ENCODE data around the gene SYNPO. TPM values are rescaled to one million over a fixed set of nuclear protein-coding genes. Genes with fewer than 3 reads are reported as not detected.
A peak's percentile ranks its signal among the peaks of the same experiment; 100 is the strongest.

The SYNPO gene
- polyA plus RNA-seq, 1 experiment, result 10.1 TPM

GRCh38 chr5:150619359-150620230, 20.9 kb upstream of the SYNPO start:
- POLR2A ChIA-PET, result interaction anchor here (0.6 to 1.3 kb wide), 8 partner anchors 18 to 1129 kb away, joined by 3 to 7 read pairs (median 3); partner anchors contain the start of genes RBM22 and SYNPO
- Histone ChIP-seq H3K27me3 (ENCODE audit: control insufficient read depth, insufficient read depth, low read length) (no peaks in the 10 kb centered on the region), H3K9me3 (ENCODE audit: control insufficient read depth, insufficient read depth, low read length) (no peaks in the 10 kb centered on the region), H3K4me3 (ENCODE audit: low read depth, low read length) (no peak overlapping the region), H3K27ac (ENCODE audit: low read depth, low read length) (peak overlapping the region; percentile 31)
- peak; percentile 20 for DNase-seq (ENCODE audit: low read depth, low spot score)
- TF ChIP-seq CTCF (IDR thresholded peaks at IDR 0.05; ENCODE audit: low read depth, low read length), result no peak
- CTCF ChIA-PET, result interaction anchor here (0.8 kb wide), 3 partner anchors 59 to 161 kb away, joined by 3 to 4 read pairs (median 4); no protein-coding TSS in a partner anchor

- Histone ChIP-seq H3K27ac (ENCODE audit: low read depth, low read length) (no peak overlapping the region), H3K4me3 (ENCODE audit: low read depth, low read length) (no peak overlapping the region), H3K9me3 (ENCODE audit: control insufficient read depth, insufficient read depth, low read length) (no peaks in the 10 kb centered on the region), H3K27me3 (ENCODE audit: control insufficient read depth, insufficient read depth, low read length) (no peaks in the 10 kb centered on the region)
- no peak for TF ChIP-seq CTCF (IDR thresholded peaks at IDR 0.05; ENCODE audit: low read depth, low read length)
- ChIA-PET POLR2A (interaction anchor here (0.6 to 1.7 kb wide), 2 partner anchors 10 to 381 kb away, joined by 3 to 5 read pairs; no protein-coding TSS in a partner anchor), CTCF (interaction anchor here (1.1 kb wide), 1 partner anchor 61 kb away, joined by 3 read pairs; no protein-coding TSS in a partner anchor)
- DNase-seq (ENCODE audit: low read depth, low spot score), result no peak
Measured at GRCh38 chr5:150621301-150621700, 19.2 kb upstream of the SYNPO start.

- DNase-seq (ENCODE audit: low read depth, low spot score), result no peak
- ChIA-PET CTCF (interaction anchor here (1.1 kb wide), 1 partner anchor 62 kb away, joined by 3 read pairs; no protein-coding TSS in a partner anchor), POLR2A (interaction anchor here (0.6 to 1.7 kb wide), 3 partner anchors 10 to 136 kb away, joined by 3 to 5 read pairs (median 4); no protein-coding TSS in a partner anchor)
- Histone ChIP-seq H3K27me3 (ENCODE audit: control insufficient read depth, insufficient read depth, low read length) (no peaks in the 10 kb centered on the region), H3K27ac (ENCODE audit: low read depth, low read length) (peak overlapping the region; percentile 39), H3K9me3 (ENCODE audit: control insufficient read depth, insufficient read depth, low read length) (no peaks in the 10 kb centered on the region), H3K4me3 (ENCODE audit: low read depth, low read length) (no peak overlapping the region)
- TF ChIP-seq CTCF (IDR thresholded peaks at IDR 0.05; ENCODE audit: low read depth, low read length), result no peak
Measured at GRCh38 chr5:150622157-150622556, 18.3 kb upstream of the SYNPO start.

GRCh38 chr5:150623152-150623877, 17.1 kb upstream of the SYNPO start:
- no peaks in the 10 kb centered on the region for H3K27me3 ChIP-seq (ENCODE audit: control insufficient read depth, insufficient read depth, low read length)
- CTCF ChIA-PET, result interaction anchor here (0.6 kb wide), 1 partner anchor 78 kb away, joined by 6 read pairs; no protein-coding TSS in a partner anchor
- no peak for DNase-seq (ENCODE audit: low read depth, low spot score)
- no peak overlapping the region for H3K27ac ChIP-seq (ENCODE audit: low read depth, low read length)
- no peak for TF ChIP-seq CTCF (IDR thresholded peaks at IDR 0.05; ENCODE audit: low read depth, low read length)
- POLR2A ChIA-PET, result no interaction called here
- H3K9me3 ChIP-seq (ENCODE audit: control insufficient read depth, insufficient read depth, low read length), result no peaks in the 10 kb centered on the region
- no peak overlapping the region for H3K4me3 ChIP-seq (ENCODE audit: low read depth, low read length)
